GM21723 (cell line): ENCODE data around the gene MBLAC1.
A peak's percentile ranks its signal among the peaks of the same experiment; 100 is the strongest.

ENCODE experiments used
- ATAC-seq: cut with Tn5 transposase; IDR thresholded peaks from one replicate; pipeline ENCODE4 v1.9.1; 2021; ENCODE audit warnings: mild to moderate bottlenecking, moderate library complexity; ENCODE audit not compliant: unreplicated experiment

MBLAC1 gene

GRCh38 chr7:100169147-100169850 is 42.5 kb downstream of the MBLAC1 start:
- no peak for ATAC-seq

GRCh38 chr7:100170101-100170897 is 43.5 kb downstream of the MBLAC1 start:
- ATAC-seq: no peak

- ATAC-seq: no peak
Measured at GRCh38 chr7:100171087-100171681, 44.4 kb downstream of the MBLAC1 start.

- ATAC-seq: no peak
Measured at GRCh38 chr7:100171840-100172239, 45.1 kb downstream of the MBLAC1 start.

GRCh38 chr7:100173806-100174495 is 47.2 kb downstream of the MBLAC1 start:
- no peak for ATAC-seq

GRCh38 chr7:100174582-100174981 is 47.8 kb downstream of the MBLAC1 start:
- no peak for ATAC-seq

GRCh38 chr7:100175296-100175935 is 48.6 kb downstream of the MBLAC1 start:
- no peak for ATAC-seq

GRCh38 chr7:100176096-100177044 is 49.6 kb downstream of the MBLAC1 start:
- ATAC-seq: no peak

GRCh38 chr7:100177045-100178001 is 50.6 kb downstream of the MBLAC1 start, which contains the start of the genes GPC2 and STAG3:
Gene GPC2, minus strand, starts transcription at chr7:100177381. Its CDS starts 182 bp downstream, at chr7:100177199.
Gene STAG3, plus strand, starts transcription at chr7:100177918. Its CDS starts 2,639 bp downstream, at chr7:100180557.
- ATAC-seq: peak; percentile 91
